ENCODE measurements around the gene GALR2. TPM values are rescaled to one million over a fixed set of nuclear protein-coding genes. Genes with fewer than 3 reads are reported as not detected.
A peak's percentile ranks its signal among the peaks of the same experiment; 100 is the strongest.

The GALR2 gene
- total RNA-seq, 1 donor from 2014 or later: not detected

DNA sequence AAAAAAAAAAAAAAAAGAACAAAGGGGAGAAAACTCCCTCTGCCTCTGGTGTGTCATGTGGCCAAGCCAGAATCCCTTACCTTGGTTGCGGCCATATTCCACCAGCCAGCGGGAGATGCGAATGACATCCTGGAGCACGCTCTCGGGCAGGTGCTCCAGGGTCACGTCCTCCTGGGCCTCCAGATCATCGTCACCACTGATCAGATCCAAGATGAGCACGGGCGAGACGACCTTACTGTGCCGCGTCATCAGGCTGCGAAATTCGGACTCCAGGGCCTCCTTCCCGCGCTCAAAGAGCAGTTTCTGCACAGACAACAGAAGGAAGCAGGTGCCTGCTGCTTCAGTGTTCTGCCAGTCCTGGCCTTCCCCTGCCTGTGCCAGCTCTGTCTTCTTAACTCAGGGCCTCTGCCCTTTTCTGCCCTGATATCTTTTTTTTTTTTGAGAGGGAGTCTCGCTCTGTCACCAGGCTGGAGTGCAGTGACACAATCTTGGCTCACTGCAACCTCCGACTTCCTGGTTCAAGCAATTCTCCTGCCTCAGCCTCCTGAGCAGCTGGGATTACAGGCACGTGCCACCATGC lies 23.2 kb downstream of the GALR2 start:
- TF ChIP-seq CTCF (IDR thresholded peaks at IDR 0.05; ENCODE audit: unreplicated experiment): no peak
- no peak for DNase-seq (ENCODE audit: low spot score)
- Mint-ChIP-seq H3K36me3 (ENCODE audit: low read depth, unreplicated experiment) (peaks cover 22% of the 10 kb centered on the region), H3K27me3 (ENCODE audit: unreplicated experiment) (no peaks in the 10 kb centered on the region), H3K4me1 (ENCODE audit: unreplicated experiment) (peaks cover 8% of the 10 kb centered on the region), H3K27ac (ENCODE audit: unreplicated experiment) (no peak overlapping the region), H3K4me3 (ENCODE audit: unreplicated experiment) (no peak overlapping the region), H3K9me3 (ENCODE audit: unreplicated experiment) (no peaks in the 10 kb centered on the region)

GRCh38 chr17:76102944-76103273 lies 28.3 kb downstream of the GALR2 start:
- DNase-seq (ENCODE audit: low spot score): no peak
- peak overlapping the region; percentile 92 for H3K27ac Mint-ChIP-seq (ENCODE audit: unreplicated experiment)
- H3K27me3 Mint-ChIP-seq (ENCODE audit: unreplicated experiment): peaks cover 4% of the 10 kb centered on the region
- peaks cover 10% of the 10 kb centered on the region for H3K4me1 Mint-ChIP-seq (ENCODE audit: unreplicated experiment)
- no peaks in the 10 kb centered on the region for H3K9me3 Mint-ChIP-seq (ENCODE audit: unreplicated experiment)
- TF ChIP-seq CTCF (IDR thresholded peaks at IDR 0.05; ENCODE audit: unreplicated experiment): no peak
- H3K36me3 Mint-ChIP-seq (ENCODE audit: low read depth, unreplicated experiment): peaks cover 17% of the 10 kb centered on the region
- H3K4me3 Mint-ChIP-seq (ENCODE audit: unreplicated experiment): peak overlapping the region; percentile 97

DNA sequence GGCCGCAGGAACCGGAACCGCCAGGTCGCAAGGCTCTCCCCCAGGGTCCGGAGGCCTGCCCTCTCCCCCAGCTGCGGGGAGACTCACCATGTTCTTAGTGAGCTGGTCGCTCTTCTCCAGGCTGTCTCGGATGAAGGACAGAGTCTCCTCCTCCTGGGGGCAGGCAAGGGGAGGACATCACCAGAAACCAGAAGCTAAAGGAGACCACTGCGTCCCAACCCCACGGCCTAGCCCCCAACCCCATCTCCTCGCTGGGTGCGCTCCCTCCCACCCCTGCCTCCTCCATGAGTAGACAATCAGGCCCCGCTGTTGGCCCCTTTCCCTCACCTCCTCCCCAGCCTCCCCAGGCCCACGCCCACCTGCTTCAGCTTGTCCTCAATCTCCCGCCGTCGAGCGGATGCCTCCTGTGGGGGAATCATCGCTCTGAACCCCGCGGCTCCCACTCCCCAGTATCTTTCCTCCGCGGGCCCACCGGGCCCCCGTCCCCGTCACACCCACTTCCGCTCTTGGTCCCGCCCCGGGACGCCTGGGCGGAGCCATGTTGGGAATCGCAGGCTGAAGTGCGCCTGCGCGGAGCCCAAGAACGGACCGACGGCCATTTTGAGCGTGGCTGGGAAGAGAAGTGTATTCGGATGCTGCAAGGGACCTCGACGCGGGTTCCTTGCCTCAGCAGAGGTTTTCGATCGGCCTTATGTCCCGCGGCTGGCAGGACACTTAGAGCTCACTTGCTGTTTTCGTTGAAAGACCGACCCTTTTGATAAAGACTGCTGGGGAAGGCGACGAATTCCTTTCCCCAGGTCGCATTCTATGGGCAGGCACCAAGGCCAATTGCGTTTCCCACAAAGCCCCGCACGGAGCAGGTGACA lies 28.9 kb downstream of the GALR2 start, which contains the start of gene EXOC7:
Gene EXOC7, minus strand, starts transcription at position 514 of the 866 bp plus-strand sequence. Its CDS starts 95 bp downstream, at position 419.
- peak within 1 kb of the TSS; percentile 92 for H3K27ac Mint-ChIP-seq (ENCODE audit: unreplicated experiment)
- peaks cover 17% of the 10 kb centered on the region for H3K36me3 Mint-ChIP-seq (ENCODE audit: low read depth, unreplicated experiment)
- peak; percentile 91 for DNase-seq (ENCODE audit: low spot score)
- no peak for TF ChIP-seq CTCF (IDR thresholded peaks at IDR 0.05; ENCODE audit: unreplicated experiment)
- peaks cover 4% of the 10 kb centered on the region for H3K27me3 Mint-ChIP-seq (ENCODE audit: unreplicated experiment)
- peaks cover 10% of the 10 kb centered on the region for H3K4me1 Mint-ChIP-seq (ENCODE audit: unreplicated experiment)
- peak within 1 kb of the TSS; percentile 97 for H3K4me3 Mint-ChIP-seq (ENCODE audit: unreplicated experiment)
- H3K9me3 Mint-ChIP-seq (ENCODE audit: unreplicated experiment): no peaks in the 10 kb centered on the region

- H3K9me3 Mint-ChIP-seq (ENCODE audit: unreplicated experiment): no peaks in the 10 kb centered on the region
- no peak for DNase-seq (ENCODE audit: low spot score)
- H3K27me3 Mint-ChIP-seq (ENCODE audit: unreplicated experiment): peaks cover 4% of the 10 kb centered on the region
- peaks cover 17% of the 10 kb centered on the region for H3K36me3 Mint-ChIP-seq (ENCODE audit: low read depth, unreplicated experiment)
- H3K4me1 Mint-ChIP-seq (ENCODE audit: unreplicated experiment): peaks cover 10% of the 10 kb centered on the region
- TF ChIP-seq CTCF (IDR thresholded peaks at IDR 0.05; ENCODE audit: unreplicated experiment): no peak
- H3K27ac Mint-ChIP-seq (ENCODE audit: unreplicated experiment): peak overlapping the region; percentile 92
- H3K4me3 Mint-ChIP-seq (ENCODE audit: unreplicated experiment): peak overlapping the region; percentile 97
Observed at GRCh38 chr17:76104140-76104895, 29.7 kb downstream of the GALR2 start.

All from endothelial cell (in vitro differentiated cells).